Measurements from ENCODE around the gene EXOC6B.
A peak's percentile ranks its signal among the peaks of the same experiment; 100 is the strongest.

Gene EXOC6B

DNA sequence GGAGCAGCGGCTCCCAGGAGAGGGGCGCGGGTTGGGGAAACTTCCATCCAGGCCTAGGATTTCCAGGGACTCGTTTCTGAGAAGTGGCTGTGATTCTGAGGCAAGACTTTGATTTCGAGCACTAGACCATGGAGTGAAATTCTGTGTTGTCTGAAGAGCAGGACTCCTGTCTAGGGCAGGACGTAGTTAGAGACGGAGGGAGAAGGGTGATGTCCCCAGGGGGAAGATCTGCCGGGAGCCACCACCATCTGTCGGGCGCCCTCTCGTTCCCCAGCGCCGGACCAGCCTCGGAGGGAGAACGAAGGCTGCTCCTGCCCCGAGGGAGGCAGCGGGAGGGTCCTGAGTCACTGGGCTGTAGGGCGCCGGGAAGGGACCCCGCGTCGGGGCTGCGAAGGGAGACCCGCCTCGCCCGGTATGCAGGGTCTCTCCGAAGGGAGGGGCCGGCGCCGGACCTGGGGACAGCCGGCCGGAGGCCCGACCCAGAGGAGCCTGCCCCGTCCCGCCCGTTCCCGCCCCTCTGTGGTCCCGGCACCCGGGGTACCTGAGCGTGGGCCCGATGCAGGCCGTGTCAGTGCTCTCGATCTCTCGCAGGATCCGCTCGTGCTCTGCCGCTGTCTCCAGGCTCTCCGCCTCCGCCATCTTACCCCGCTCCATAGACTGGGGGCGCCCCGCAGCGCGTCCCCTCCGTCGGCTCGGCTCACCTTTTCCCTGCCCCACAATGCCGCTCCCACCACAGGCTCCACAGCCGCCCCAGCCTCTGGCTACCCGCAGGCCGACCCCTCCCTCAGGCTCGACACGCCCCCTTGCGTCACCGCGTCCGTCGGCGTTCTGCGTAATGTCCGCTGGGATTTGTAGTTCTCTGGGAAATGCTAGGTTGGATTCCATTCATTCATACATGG is at the start of gene EXOC6B:
Gene EXOC6B, minus strand, starts transcription at position 777 of the 899 bp plus-strand sequence.
- peak; percentile 91 for DNase-seq

DNA sequence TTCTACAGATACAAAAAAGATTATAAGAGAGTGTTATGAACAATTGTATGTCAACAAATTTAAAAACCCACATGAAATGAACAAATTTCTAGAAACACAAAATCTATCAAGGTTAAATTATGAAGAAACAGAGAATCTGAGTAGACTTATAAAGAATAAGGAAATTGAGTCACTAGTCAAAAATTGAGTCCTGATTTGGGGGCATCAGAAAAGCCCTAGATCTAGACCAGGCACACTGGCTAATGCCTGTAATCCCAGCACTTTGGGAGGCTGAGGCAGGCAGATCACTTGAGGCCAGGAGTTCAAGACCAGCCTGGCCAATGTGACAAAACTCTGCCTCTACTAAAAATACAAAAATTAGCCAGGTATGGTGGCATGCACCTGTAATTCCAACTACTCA is 46.0 kb upstream of the EXOC6B start:
- no peak for DNase-seq

- no peak for DNase-seq
Observed at GRCh38 chr2:72871060-72871459, 45.2 kb upstream of the EXOC6B start.

DNA sequence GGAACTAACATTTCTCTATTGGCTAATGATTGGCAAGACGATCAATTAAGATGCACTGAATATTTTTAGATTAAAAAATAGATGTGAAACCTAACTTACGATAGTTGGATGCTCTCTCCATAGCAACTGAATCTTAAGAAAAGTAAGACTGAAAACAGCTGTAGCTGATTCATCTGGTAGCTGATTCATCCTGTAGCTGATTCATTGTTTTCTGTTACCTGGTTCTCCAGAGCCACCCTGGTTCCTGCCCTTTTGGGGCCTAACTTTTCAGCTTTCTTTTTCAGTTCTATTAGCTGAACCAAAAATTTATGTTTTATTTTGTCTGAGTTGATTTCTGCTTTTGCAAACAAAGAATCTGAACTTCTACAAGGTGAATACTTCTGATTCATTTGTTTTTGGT is 38.7 kb upstream of the EXOC6B start:
- peak; percentile 21 for DNase-seq

DNA sequence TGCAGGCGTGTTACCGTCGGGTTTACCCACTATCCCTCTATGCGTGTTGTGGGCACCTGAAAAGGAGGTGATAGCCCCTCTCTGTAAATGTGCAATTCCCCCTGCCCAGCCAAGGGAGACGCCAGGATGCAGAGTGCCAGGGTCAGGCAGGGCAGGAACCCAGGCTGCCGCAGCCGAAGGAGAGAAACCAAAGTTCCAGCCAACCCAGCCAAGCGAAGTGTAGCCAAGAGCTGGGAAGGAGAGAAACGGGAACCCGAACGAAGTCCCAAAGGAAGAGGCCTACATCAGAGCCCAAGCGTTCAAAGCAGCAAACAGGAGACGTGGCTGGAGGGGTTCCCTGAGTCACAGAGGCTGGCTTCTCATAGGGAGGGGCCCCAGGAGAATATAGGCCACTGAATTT is 37.2 kb upstream of the EXOC6B start:
- DNase-seq: no peak

DNA sequence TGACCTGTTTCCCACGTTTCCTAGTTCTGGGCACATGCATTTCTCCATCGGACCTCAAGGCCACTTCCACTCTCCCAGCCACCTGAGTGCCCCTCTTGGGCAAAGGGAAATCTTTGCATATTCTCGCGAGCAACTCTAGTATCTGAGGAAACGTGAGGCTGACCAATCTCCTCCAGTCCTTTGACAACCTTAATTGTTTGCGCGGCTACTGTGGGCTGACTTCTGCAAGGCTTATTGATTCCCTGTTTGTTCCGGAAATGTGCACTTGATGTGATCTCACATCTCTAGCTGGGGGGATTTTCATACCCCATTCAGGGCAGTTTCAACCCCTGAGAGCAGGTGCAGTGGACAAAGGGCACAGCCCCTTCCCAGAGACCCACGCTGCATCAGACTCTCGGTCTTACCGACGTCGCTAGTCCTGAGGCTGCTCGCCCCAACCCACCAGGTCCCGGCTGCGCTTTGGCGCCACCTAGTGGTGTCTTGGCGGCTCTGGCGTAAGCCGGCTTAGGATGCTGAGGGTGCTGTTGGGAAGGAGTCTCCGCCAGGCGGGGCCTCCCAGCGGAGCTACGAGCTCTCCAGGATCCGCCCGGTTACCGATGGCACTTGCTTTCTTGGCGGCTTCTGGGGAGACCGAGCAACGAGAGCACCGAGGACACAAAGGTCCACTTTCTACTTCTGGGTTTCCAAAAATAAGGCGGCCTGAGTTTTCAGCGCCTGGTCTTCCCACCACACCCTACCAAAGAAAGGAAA is 36.6 kb upstream of the EXOC6B start:
- peak; percentile 87 for DNase-seq

GRCh38 chr2:72859831-72860262 is 34.0 kb upstream of the EXOC6B start:
- peak; percentile 41 for DNase-seq

GRCh38 chr2:72851333-72851732 is 25.5 kb upstream of the EXOC6B start:
- DNase-seq: no peak

- DNase-seq: no peak
Observed at GRCh38 chr2:72849138-72849462, 23.3 kb upstream of the EXOC6B start.

DNA sequence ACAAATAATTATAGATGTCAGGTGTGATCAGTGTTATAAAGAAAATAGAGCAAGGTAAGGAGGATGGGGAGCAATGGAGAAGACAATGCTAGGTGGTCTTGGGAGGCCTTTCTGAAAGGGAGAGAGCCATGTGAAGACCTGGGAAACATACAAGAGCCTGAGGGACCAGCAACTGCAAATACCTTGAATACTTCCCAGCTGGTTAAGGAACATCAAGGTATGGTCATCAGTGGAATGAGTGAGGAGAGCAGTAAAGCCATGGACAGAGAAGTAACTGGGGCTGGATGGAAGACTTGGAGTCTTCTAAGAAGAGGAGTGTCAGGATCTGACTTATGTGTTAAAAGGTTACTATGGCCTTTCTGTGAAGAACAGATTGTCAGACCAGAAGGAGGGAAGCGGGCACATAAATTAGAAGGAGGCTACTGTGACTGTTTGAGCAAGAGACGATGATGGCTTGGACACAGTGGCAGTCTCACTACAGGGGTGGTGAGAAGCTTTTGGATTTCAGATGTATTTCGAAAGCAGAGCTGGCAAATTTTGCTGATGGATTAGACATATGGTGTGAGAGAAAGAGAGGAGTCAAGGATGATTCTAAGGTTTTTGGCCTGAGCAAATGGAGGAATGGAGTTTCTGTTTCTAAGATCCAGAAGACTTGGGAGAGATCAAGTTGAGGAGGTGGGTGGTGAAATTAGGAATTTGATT is 22.8 kb upstream of the EXOC6B start:
- DNase-seq: no peak

DNA sequence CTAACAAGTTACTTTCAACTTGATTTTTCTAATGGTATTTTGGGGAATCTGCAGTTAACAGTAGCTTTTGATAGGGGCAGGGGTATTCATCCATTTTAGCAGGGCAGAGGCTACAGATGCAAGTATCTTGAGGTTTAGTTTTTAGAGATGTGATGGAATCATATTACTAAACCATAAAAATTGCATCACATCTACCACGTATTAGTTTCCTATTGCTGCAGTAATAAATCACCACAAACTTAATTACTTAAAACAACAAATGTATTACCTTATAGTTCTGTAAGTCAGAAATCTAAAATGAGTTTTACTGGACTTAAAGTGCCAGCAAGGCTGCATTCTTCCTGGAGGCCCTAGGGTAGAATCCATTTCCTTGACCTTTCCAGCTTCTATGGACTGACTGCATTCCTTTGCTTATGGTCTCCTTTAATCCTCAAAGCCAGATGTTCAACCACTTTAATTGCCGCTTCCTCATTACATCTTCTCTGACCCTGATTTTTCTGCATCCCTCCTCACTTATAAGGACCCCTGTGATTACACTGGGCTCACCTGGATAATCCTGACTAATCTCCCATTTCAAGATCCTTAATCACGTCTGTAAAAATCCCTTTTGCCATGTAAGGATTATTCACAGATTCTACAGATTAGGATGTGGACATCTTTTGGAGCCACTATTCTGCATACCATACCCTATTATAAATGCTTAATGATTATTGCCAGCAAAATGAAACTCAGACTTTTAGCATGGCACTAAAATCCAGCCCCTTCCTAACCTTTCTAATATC is 21.9 kb upstream of the EXOC6B start:
- no peak for DNase-seq

DNA sequence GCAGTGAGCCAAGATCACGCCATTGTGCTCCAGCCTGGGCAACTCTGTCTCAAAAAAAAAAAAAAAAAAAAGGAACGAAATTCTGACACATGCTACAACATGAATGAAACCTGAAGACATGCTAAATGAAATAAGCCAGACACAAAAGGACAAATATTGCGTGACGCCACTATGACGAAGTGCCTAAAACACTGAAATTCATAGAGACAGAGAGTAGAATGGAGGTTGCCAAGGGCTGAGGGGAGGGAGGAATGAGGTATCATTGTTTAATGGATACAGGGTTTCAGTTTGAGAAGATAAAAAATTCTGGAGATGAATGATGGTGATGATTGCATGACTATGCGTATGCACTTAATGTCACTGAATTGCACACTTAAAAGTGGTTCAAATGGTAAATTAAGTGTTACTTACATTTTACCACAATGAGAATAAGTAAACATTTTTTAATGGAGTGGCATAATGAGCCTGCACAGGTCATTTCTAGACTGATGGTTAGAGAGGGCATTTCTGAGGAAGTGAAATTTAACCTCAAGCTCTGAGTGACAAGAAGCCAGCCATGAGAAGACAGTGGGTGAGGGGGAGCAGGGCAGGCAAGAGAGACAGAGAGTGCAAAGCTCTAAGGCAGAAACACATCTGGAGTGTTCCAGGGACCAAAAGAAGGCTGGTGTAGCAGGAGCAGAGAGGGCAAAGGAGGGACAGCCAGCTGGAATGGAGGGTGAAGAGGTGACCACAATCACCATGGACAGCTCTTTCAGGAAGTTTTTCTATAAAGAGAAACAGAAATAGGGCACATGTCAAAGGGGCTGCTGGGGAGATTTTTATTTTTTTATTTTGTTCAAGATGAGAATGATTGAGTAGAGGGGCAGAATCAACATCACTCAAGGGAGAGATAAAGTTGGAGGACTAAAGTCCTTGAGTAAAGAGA is 20.6 kb upstream of the EXOC6B start:
- no peak for DNase-seq

DNA sequence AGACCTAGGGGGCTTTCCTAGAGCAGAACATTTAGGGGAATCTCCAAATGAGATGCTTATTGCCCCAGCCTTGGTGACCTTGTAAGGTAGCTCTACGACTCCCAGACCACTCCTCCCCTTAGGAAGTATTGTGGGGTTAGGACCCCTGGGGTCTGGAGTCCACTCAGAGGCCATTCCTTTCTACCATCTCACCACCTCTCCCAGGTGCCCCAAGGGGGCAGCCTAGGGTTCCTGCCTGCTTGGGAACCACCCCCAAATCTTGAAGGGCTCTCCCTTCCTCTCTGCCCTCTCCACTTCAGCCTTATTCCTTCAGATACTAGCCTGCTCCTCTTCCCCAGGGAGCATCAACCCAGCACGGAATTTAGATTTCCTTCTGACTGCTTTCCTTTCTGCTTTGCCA is 17.5 kb upstream of the EXOC6B start:
- DNase-seq: no peak

DNA sequence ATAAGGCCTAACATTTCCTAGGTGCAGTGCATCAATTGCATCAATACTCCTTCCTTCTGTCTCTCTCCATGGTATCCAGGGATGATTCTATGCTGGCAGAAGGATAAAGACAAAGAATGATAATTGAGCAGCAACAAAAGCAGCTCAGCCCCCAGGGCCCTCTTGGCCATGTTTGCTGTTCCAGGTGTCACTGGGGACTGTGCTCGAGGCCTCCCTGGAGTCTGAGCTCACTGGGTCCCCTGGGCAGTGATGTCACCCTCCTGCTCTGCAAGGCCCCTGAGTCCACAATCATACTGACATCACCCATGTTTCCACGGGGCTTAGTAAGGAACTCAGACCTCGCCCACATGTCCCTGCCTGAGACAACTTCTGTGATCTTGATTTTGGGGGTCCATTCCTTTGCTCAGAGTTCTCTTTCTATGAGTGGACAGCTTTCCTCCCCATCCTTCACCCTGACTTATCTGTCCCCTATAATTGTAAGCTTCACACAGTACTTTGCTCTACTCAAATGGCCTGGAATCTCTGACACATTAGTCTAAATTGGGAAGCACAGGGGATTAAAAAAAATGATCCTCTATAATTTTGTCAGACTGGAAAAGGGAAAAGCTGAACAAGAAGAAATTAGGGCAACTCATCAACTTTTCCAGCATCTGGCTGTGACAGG is 15.8 kb upstream of the EXOC6B start:
- DNase-seq: no peak

GRCh38 chr2:72840066-72840465 is 14.2 kb upstream of the EXOC6B start:
- DNase-seq: no peak

GRCh38 chr2:72837171-72837570 is 11.3 kb upstream of the EXOC6B start:
- DNase-seq: no peak

GRCh38 chr2:72835403-72835802 is 9.6 kb upstream of the EXOC6B start:
- no peak for DNase-seq

DNA sequence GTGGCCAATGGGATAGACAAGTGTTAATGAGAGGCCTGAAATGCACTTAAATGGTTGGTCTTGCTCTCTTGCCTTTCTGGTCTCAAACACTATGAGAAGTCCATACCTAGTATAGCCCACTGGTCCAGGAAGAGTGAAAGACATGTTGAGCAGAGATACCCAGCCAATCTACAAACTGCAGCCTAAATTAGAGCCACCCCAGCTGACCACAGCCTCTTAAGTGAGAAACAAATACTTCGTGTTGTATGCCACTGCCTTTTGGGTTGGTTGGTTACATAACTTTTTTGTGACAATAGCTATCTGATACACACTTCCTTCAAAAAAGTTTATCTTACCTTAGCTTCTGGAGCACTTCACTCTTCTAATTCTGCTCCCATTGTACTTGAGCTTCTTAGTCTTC is 8.8 kb upstream of the EXOC6B start:
- no peak for DNase-seq

DNA sequence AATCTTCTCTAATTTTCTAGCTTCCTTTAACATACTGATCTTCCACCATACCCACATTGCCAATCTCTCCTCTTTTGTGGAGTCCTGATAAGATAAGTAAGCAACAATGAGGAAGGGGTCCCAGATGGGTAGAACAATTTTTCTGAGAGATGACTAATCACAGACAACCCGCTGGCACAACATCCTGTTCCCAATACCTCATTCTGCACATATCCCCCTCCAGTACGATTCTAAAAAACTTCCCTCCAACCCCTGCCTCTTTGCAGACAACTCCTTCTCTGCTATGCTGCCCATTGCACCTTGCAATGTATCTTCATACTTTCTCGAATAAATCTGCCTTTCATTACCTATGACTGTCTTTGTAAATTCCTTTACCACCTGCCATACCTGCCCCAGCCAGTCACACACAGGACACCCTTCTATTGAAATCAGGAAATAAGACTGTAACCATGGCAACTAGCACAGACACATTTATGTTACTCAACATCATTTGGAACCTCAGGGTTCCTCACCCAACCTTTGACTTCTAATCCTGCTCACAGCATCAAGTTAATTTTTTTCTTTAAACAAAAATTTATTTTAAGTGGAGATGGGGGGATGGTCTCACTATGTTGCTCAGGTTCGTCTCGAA is 7.4 kb upstream of the EXOC6B start:
- no peak for DNase-seq

DNA sequence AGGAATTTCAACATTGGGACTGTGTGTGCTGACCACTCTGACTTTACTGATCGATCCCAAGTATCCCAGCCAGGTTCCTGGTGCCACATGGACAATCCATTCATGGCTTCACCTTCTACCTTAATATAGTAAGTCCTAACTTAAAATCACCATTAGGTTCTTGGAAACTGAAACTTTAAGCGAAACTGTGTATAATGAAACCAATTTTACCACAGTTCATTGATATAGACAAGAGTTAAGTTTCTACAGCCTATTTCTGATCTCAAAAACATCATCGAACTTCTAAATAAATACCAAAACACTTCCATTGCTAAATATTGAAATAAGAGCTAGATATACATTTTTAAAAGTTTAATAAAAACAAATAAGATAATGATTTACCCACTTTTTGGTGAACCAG is 4.4 kb upstream of the EXOC6B start:
- no peak for DNase-seq
